Tibial artery (tissue), 4 donors: ENCODE data around the gene ADARB1.

Experiments
- DNase-seq, 2 donors: peaks; one replicate each; pipeline ENCODE4 v3.0.0-alpha.2; 2019
- H3K27ac ChIP-seq, 2 donors: fragments of 200-600 bp; sonication (generic) in 1 of 2; 1 replicate in 1 of 2; 2 replicates in 1 of 2; pipeline ENCODE4 v1.5.1; 2018 to 2019; ENCODE audit warnings: mild to moderate bottlenecking in 1 of 2
- H3K27me3 ChIP-seq, 2 donors: fragments of 200-600 bp; sonication (generic) in 1 of 2; one replicate each; pipeline versions ENCODE4 v1.5.1 to v1.6.0; 2016 to 2019
- H3K36me3 ChIP-seq, 3 donors: fragments of 200-600 bp; sonication (generic) in 2 of 3; one replicate each; pipeline ENCODE4 v1.5.1; 2016 to 2019; ENCODE audit warnings: mild to moderate bottlenecking in 2 of 3
- H3K4me1 ChIP-seq, 4 donors: fragments of 200-600 bp; sonication (generic) in 2 of 4; 1 replicate in 3 of 4; 2 replicates in 1 of 4; pipeline ENCODE4 v1.5.1; 2016 to 2019
- H3K4me3 ChIP-seq, 2 donors: fragments of 200-600 bp; sonication (generic) in 1 of 2; 1 replicate in 1 of 2; 2 replicates in 1 of 2; pipeline ENCODE4 v1.5.1; 2018 to 2019; ENCODE audit warnings: mild to moderate bottlenecking in 2 of 2
- H3K9me3 ChIP-seq, 3 donors: fragments of 200-600 bp; sonication (generic) in 1 of 3; one replicate each; pipeline ENCODE4 v1.5.1; 2016 to 2019
- intact Hi-C: fragments of 100-400 bp; cut with DNase I; formaldehyde crosslinking; loops from one replicate; pipeline ENCODE4 v1.15.0; 2023; ENCODE audit warnings: low total_unique reads
- TF ChIP-seq, protein P1 (sequence below), 2 experiments: fragments of 200-600 bp in 1 of 2; fragments of 450-650 bp in 1 of 2; IDR thresholded peaks; one replicate each; pipeline ENCODE4 v1.5.1; 2017 to 2019; ENCODE audit warnings: antibody characterized with exemption in 2 of 2, mild to moderate bottlenecking in 1 of 2, moderate library complexity in 1 of 2

ADARB1 gene

DNA sequence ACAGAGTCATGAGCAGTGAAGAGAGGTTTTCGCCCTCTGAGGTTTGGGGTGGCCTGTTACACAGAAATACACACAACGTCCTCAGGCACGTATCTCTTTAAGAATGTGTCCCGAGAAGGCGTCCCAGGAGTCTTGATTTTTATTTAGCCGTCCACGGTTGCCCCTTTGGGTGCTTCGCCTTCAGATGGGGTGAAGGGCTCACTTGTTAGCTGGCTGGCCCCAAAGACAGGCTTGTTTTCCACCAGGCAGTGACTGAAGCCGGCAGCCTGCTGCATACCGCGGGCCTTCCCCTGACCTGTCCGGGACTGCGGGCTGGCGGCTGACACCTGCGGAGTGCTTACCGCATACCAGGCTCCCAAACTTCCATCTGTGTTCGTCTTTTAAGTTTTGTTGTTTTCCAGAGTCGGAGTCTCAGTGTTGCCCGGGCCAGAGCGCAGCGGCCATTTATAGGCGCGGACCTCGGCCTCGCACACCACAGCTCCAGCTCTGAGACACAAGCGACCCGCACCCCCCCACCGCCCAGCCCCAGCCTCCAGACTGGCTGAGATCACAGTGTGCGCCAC lies 1.6 kb upstream of the ADARB1 start:
- no peaks in the 10 kb centered on the region for H3K9me3 ChIP-seq
- no peaks in the 10 kb centered on the region for H3K27me3 ChIP-seq
- peaks cover 0 to 50% (median 26%) of the 10 kb centered on the region in 4 donors for H3K4me1 ChIP-seq
- intact Hi-C loops: no loop called here
- DNase-seq: no peak
- TF ChIP-seq, protein P1, sequence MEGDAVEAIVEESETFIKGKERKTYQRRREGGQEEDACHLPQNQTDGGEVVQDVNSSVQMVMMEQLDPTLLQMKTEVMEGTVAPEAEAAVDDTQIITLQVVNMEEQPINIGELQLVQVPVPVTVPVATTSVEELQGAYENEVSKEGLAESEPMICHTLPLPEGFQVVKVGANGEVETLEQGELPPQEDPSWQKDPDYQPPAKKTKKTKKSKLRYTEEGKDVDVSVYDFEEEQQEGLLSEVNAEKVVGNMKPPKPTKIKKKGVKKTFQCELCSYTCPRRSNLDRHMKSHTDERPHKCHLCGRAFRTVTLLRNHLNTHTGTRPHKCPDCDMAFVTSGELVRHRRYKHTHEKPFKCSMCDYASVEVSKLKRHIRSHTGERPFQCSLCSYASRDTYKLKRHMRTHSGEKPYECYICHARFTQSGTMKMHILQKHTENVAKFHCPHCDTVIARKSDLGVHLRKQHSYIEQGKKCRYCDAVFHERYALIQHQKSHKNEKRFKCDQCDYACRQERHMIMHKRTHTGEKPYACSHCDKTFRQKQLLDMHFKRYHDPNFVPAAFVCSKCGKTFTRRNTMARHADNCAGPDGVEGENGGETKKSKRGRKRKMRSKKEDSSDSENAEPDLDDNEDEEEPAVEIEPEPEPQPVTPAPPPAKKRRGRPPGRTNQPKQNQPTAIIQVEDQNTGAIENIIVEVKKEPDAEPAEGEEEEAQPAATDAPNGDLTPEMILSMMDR (IDR thresholded peaks at IDR 0.05): no peak
- H3K4me3 ChIP-seq: peak overlapping the region; percentile 67 to 97
- H3K27ac ChIP-seq: peak overlapping the region; percentile 84 to 97
- peaks cover 0 to 6% (median 0%) of the 10 kb centered on the region in 3 donors for H3K36me3 ChIP-seq

- H3K4me3 ChIP-seq: peak overlapping the region; percentile 67 to 97
- peaks cover 0 to 50% (median 32%) of the 10 kb centered on the region in 4 donors for H3K4me1 ChIP-seq
- H3K9me3 ChIP-seq: no peaks in the 10 kb centered on the region
- H3K27me3 ChIP-seq: no peaks in the 10 kb centered on the region
- no peak for DNase-seq
- TF ChIP-seq, protein P1 (IDR thresholded peaks at IDR 0.05): no peak
- H3K27ac ChIP-seq: peak overlapping the region; percentile 84 to 97
- intact Hi-C loops: no loop called here
- H3K36me3 ChIP-seq: peaks cover 0 to 6% (median 0%) of the 10 kb centered on the region in 3 donors
Observed at GRCh38 chr21:45073301-45074047, 906 bp upstream of the ADARB1 start.

- TF ChIP-seq, protein P1 (IDR thresholded peaks at IDR 0.05): no peak
- no peak for DNase-seq
- intact Hi-C loops: no loop called here
- peaks cover 0 to 6% (median 0%) of the 10 kb centered on the region in 3 donors for H3K36me3 ChIP-seq
- H3K27ac ChIP-seq: peak overlapping the region; percentile 95
- H3K27me3 ChIP-seq: no peaks in the 10 kb centered on the region
- H3K4me1 ChIP-seq: peaks cover 0 to 62% (median 46%) of the 10 kb centered on the region in 4 donors
- H3K4me3 ChIP-seq: peak overlapping the region; percentile 67 to 97
- no peaks in the 10 kb centered on the region for H3K9me3 ChIP-seq
Observed at GRCh38 chr21:45074818-45075595, 627 bp downstream of the ADARB1 start.

DNA sequence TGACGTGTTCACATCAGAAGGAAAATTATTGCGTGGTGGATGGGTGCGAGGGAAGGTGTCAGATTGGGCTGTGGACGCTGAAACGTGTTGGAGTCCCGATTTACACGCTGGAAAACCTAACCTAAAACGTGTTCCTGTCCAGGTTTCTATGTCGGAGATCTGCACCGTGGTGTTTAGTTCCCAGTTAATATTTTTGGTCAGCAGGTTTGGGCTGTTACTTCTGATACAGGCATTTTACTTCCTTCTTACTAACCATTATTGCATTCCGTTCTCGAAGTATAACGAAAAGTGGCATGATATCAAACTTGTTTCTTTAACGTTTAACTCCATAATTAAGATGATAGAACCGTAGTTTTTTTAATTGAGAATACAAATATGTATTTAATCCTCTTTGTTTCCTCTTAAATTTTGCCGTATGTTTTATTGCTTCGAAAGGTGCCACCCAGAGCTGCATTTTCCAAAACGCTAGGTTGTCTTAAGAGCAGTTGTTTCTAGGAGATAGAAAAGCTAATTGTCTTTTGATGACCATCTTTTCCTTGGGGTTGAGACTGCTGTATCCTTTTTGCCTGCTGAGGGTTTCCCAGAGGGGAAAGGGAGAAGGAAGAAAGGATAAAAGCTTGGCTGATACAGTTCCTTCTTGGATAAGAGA lies 1.3 kb downstream of the ADARB1 start:
- peaks cover 0 to 6% (median 0%) of the 10 kb centered on the region in 3 donors for H3K36me3 ChIP-seq
- H3K4me1 ChIP-seq: peaks cover 0 to 69% (median 52%) of the 10 kb centered on the region in 4 donors
- H3K27ac ChIP-seq: peak overlapping the region; percentile 95
- H3K27me3 ChIP-seq: no peaks in the 10 kb centered on the region
- H3K9me3 ChIP-seq: no peaks in the 10 kb centered on the region
- TF ChIP-seq, protein P1 (IDR thresholded peaks at IDR 0.05): no peak
- DNase-seq: no peak
- intact Hi-C loops: no loop called here
- peak overlapping the region; percentile 67 to 97 for H3K4me3 ChIP-seq

DNA sequence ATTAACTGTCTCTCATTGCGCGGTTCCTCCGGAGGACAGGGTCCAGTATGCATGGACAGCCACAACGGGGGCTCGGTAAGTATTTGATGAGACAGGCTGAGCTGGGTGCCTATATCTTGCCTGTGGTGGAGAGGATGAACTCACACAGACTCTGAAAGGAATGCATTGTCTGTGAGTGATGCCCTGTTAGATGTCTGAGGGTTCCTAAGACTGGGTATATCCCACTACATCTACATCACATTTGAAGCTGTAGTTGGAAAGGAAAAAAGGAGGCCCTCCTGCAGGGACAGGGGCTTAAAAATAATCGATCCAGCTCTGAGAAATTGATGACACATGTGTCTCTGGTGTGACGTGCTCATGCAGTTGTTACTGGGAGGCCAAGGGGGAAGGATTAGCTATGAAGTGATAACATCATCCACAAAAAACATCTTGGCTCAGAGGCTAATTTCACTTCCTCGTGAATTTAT lies 1.9 kb downstream of the ADARB1 start:
- intact Hi-C loops: no loop called here
- DNase-seq: no peak
- TF ChIP-seq, protein P1 (IDR thresholded peaks at IDR 0.05): no peak
- Histone ChIP-seq H3K27ac (peak overlapping the region; percentile 95), H3K4me1 (peaks cover 0 to 71% (median 58%) of the 10 kb centered on the region in 4 donors), H3K27me3 (no peaks in the 10 kb centered on the region), H3K36me3 (peaks cover 0 to 8% (median 0%) of the 10 kb centered on the region in 3 donors), H3K9me3 (no peaks in the 10 kb centered on the region), H3K4me3 (peak overlapping the region; percentile 67 to 97)
